Endothelial cell of umbilical vein (primary cell): Measurements from ENCODE around the gene MAML2.

ENCODE experiments used
- CTCF ChIP-seq, 2 donors: IDR thresholded peaks; 1 replicate in 1 of 2; 2 replicates in 1 of 2; pipeline ENCODE4 v1.5.1; 2011; ENCODE audit warnings: low read length in 2 of 2, mild to moderate bottlenecking in 2 of 2, moderate library complexity in 2 of 2, control low read depth in 1 of 2, inconsistent platforms in 1 of 2, low read depth in 1 of 2; ENCODE audit not compliant: insufficient read depth in 1 of 2; ENCODE audit errors: extremely low read depth in 1 of 2
- EZH2 ChIP-seq: IDR thresholded peaks from 2 replicates; pipeline ENCODE4 v1.6.1; 2012; ENCODE audit warnings: borderline replicate concordance, low read depth, mild to moderate bottlenecking, moderate library complexity, low read length, inconsistent platforms; ENCODE audit not compliant: severe bottlenecking
- GATA2 ChIP-seq: IDR thresholded peaks from 2 replicates; pipeline ENCODE4 v1.7.0; 2011; ENCODE audit warnings: low read depth, mild to moderate bottlenecking, moderate library complexity, mixed read lengths, low read length; ENCODE audit not compliant: insufficient read length, insufficient read depth
- JUN ChIP-seq: IDR thresholded peaks from 2 replicates; pipeline ENCODE4 v1.6.1; 2011; ENCODE audit warnings: borderline replicate concordance, low read depth; ENCODE audit not compliant: insufficient read length, insufficient read depth
- MAX ChIP-seq: IDR thresholded peaks from 2 replicates; pipeline ENCODE4 v1.6.1; 2011; ENCODE audit not compliant: insufficient read depth, insufficient read length
- MYC ChIP-seq: IDR thresholded peaks from one replicate; pipeline ENCODE4 v1.6.1; 2011; ENCODE audit warnings: mild to moderate bottlenecking, low read depth, low read length
- POLR2A ChIP-seq: IDR thresholded peaks from 2 replicates; pipeline ENCODE4 v1.6.1; 2012; ENCODE audit warnings: low read depth, mild to moderate bottlenecking, control low read depth, low read length
- POLR2AphosphoS5 ChIP-seq: IDR thresholded peaks from 2 replicates; pipeline ENCODE4 v1.6.1; 2012; ENCODE audit warnings: low read depth, mild to moderate bottlenecking, control low read depth, low read length, moderate library complexity; ENCODE audit not compliant: insufficient read depth

DNA sequence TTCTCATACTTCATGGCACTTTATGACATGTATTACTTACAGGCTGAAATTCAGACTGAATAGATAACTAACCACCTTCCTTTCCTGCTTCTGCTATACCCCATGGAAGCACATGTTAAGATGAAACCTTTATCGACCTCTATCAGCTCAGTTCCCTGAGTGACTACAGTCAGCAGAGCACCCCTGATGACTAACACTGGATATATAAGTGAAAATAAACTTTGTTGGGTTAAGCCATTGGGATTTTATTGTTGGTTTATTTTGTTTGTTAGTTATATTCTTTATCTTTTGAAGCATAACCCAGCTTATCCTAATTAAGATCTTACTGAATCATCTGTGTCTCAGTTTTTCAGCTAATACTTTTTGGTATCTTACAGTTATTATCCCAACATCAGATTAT, 23.0 kb upstream of the MAML2 start:
- no peak for TF ChIP-seq CTCF (IDR thresholded peaks at IDR 0.05; ENCODE audit: extremely low read depth in 1 of 2, insufficient read depth in 1 of 2, low read depth in 1 of 2, low read length in 2 of 2)
- TF ChIP-seq GATA2 = no peak
- no peak for TF ChIP-seq POLR2A
- TF ChIP-seq MYC = no peak
- TF ChIP-seq POLR2AphosphoS5 = no peak
- no peak for TF ChIP-seq MAX
- TF ChIP-seq EZH2 = no peak
- no peak for TF ChIP-seq JUN
